SK-N-SH (cell line): ENCODE measurements around the gene UBC. TPM values are rescaled to one million over a fixed set of nuclear protein-coding genes. Genes with fewer than 3 reads are reported as not detected.

Experiments used
- CTCF ChIA-PET: fragments of 300-600, 350-600 bp; formaldehyde crosslinking; extraction: SDS; loops from one replicate; lab custom pipeline; 2021; lab: Yijun Ruan, JAX
- POLR2A ChIA-PET: fragments of 350-600 bp; sonication (Branson Sonifier 250); formaldehyde crosslinking; extraction: SDS; loops from one replicate; lab custom pipeline; 2020; ENCODE audit warnings: antibody characterized with exemption, inconsistent platforms; lab: Yijun Ruan, JAX
- DNase-seq: peaks from one replicate; pipeline ENCODE4 v3.0.0; 2012
- H2AFZ ChIP-seq: fragments of 200-600 bp; sonication (generic); 2 replicates; pipeline ENCODE4 v1.8.1; 2016; ENCODE audit warnings: antibody characterized with exemption, mild to moderate bottlenecking, low read depth
- H3F3A ChIP-seq: fragments of 200-600 bp; sonication (generic); replicated peaks from 2 replicates; pipeline ENCODE3; 2016; ENCODE audit warnings: antibody characterized with exemption, mild to moderate bottlenecking; ENCODE audit not compliant: insufficient read depth
- H3K27ac ChIP-seq, 2 experiments: fragments of 200-500 bp in 1 of 2; fragments of 200-600 bp in 1 of 2; sonication (Bioruptor generic) in 1 of 2; sonication (generic), shearing (Covaris generic) in 1 of 2; 2 replicates each; pipeline versions ENCODE4 v1.5.1 to v1.6.1; 2014 to 2016; ENCODE audit warnings: low read depth in 2 of 2, inconsistent platforms in 1 of 2, low read length in 1 of 2, mild to moderate bottlenecking in 1 of 2, mixed read lengths in 1 of 2
- H3K27me3 ChIP-seq: fragments of 200-600 bp; sonication (generic), shearing (Covaris generic); 2 replicates; pipeline ENCODE4 v1.6.1; 2016; ENCODE audit warnings: mixed run types; ENCODE audit not compliant: insufficient read depth
- H3K36me3 ChIP-seq, 2 experiments: fragments of 200-500 bp in 1 of 2; fragments of 200-600 bp in 1 of 2; sonication (Bioruptor generic) in 1 of 2; sonication (generic) in 1 of 2; replicated peaks in 1 of 2; 2 replicates each; pipeline versions ENCODE3 to v1.5.1; 2014 to 2016; ENCODE audit warnings: low read length in 1 of 2, mild to moderate bottlenecking in 1 of 2; ENCODE audit not compliant: insufficient read depth in 2 of 2, control insufficient read depth in 1 of 2
- H3K4me1 ChIP-seq, 2 experiments: fragments of 200-500 bp in 1 of 2; fragments of 200-600 bp in 1 of 2; sonication (Bioruptor generic) in 1 of 2; sonication (generic), shearing (Covaris generic) in 1 of 2; 2 replicates each; pipeline versions ENCODE4 v1.5.1 to v1.6.1; 2014 to 2016; ENCODE audit warnings: low read depth in 1 of 2, low read length in 1 of 2, mixed run types in 1 of 2; ENCODE audit not compliant: insufficient read depth in 2 of 2, control insufficient read depth in 1 of 2
- H3K4me2 ChIP-seq: fragments of 200-600 bp; sonication (generic), shearing (Covaris generic); 2 replicates; pipeline ENCODE4 v1.6.1; 2017; ENCODE audit warnings: mixed run types
- H3K4me3 ChIP-seq, 2 experiments: fragments of 200-500 bp in 1 of 2; fragments of 200-600 bp in 1 of 2; sonication (Bioruptor generic) in 1 of 2; sonication (generic), shearing (Covaris generic) in 1 of 2; 2 replicates each; pipeline versions ENCODE4 v1.5.1 to v1.8.1; 2014 to 2016; ENCODE audit warnings: low read depth in 2 of 2, inconsistent platforms in 1 of 2, low read length in 1 of 2, mild to moderate bottlenecking in 1 of 2, mixed read lengths in 1 of 2, moderate library complexity in 1 of 2
- H3K79me2 ChIP-seq: fragments of 200-600 bp; sonication (generic); 2 replicates; pipeline ENCODE4 v1.8.1; 2017; ENCODE audit warnings: mild to moderate bottlenecking; ENCODE audit not compliant: insufficient read depth
- H3K9ac ChIP-seq: fragments of 200-600 bp; sonication (generic); 2 replicates; pipeline ENCODE4 v1.6.1; 2017; ENCODE audit warnings: mixed run types
- H3K9me2 ChIP-seq: fragments of 200-600 bp; sonication (generic); 2 replicates; pipeline ENCODE4 v1.6.1; 2017; ENCODE audit warnings: mixed run types
- H3K9me3 ChIP-seq: fragments of 200-600 bp; sonication (generic); 2 replicates; pipeline ENCODE4 v1.6.1; 2017; ENCODE audit warnings: mixed run types, mild to moderate bottlenecking, moderate library complexity
- H4K20me1 ChIP-seq: fragments of 200-600 bp; sonication (generic); 2 replicates; pipeline ENCODE4 v1.6.1; 2017; ENCODE audit warnings: mild to moderate bottlenecking, mixed run types; ENCODE audit not compliant: insufficient read depth
- CHD2 ChIP-seq: fragments of 150-350 bp; IDR thresholded peaks from 2 replicates; pipeline ENCODE4 v1.6.1; 2018; ENCODE audit warnings: low read length; ENCODE audit not compliant: partially characterized antibody
- EP300 ChIP-seq, 2 experiments: IDR thresholded peaks; 2 replicates each; pipeline versions ENCODE4 v1.4.0 to v1.6.1; 2012; ENCODE audit warnings: borderline replicate concordance in 1 of 2, low read depth in 1 of 2, low read length in 1 of 2
- EZH2phosphoT487 ChIP-seq: fragments of 200-600 bp; sonication (generic); IDR thresholded peaks from 2 replicates; pipeline ENCODE4 v1.6.1; 2017; ENCODE audit warnings: low read depth, mixed run types, mild to moderate bottlenecking, antibody characterized with exemption, moderate library complexity, borderline replicate concordance
- FOSL2 ChIP-seq: IDR thresholded peaks from 2 replicates; pipeline ENCODE4 v1.4.0; 2012; ENCODE audit warnings: low read depth, mild to moderate bottlenecking, moderate library complexity, borderline replicate concordance
- GABPA ChIP-seq: IDR thresholded peaks from 2 replicates; pipeline ENCODE4 v1.4.0; 2012; ENCODE audit warnings: low read depth, mild to moderate bottlenecking
- MAX ChIP-seq: IDR thresholded peaks from 2 replicates; pipeline ENCODE4 v1.4.0; 2012; ENCODE audit warnings: low read depth
- MEF2A ChIP-seq: IDR thresholded peaks from 2 replicates; pipeline ENCODE4 v1.4.0; 2012; ENCODE audit warnings: low read depth, borderline replicate concordance
- NFIC ChIP-seq: IDR thresholded peaks from 2 replicates; pipeline ENCODE4 v1.4.0; 2012; ENCODE audit warnings: borderline replicate concordance
- NRF1 ChIP-seq: IDR thresholded peaks from 2 replicates; pipeline ENCODE4 v1.6.1; 2012; ENCODE audit warnings: low read depth, mild to moderate bottlenecking, low read length
- POLR2AphosphoS5 ChIP-seq: IDR thresholded peaks from 2 replicates; pipeline ENCODE4 v1.6.1; 2012; ENCODE audit warnings: low read depth, low read length
- RCOR1 ChIP-seq: fragments of 150-350 bp; IDR thresholded peaks from 2 replicates; pipeline ENCODE4 v1.6.1; 2017; ENCODE audit warnings: antibody characterized with exemption, low read length
- REST ChIP-seq: IDR thresholded peaks from 2 replicates; pipeline ENCODE4 v1.6.1; 2012; ENCODE audit warnings: mild to moderate bottlenecking, low read depth, low read length, moderate library complexity
- RFX5 ChIP-seq: IDR thresholded peaks from 2 replicates; pipeline ENCODE4 v1.6.1; 2012; ENCODE audit warnings: mild to moderate bottlenecking, improper control_type of control experiment, low read length
- USF1 ChIP-seq: IDR thresholded peaks from 2 replicates; pipeline ENCODE4 v1.4.0; 2012; ENCODE audit warnings: low read depth, borderline replicate concordance
- USF2 ChIP-seq: fragments of 150-350 bp; IDR thresholded peaks from 2 replicates; pipeline ENCODE4 v1.6.1; 2017; ENCODE audit warnings: antibody characterized with exemption, low read length, low read depth, borderline replicate concordance
- WGBS: methylation state at CpG from one replicate; pipeline ENCODE4 v1.1.6; 2017; ENCODE audit warnings: low lambda C conversion rate; 5-methylcytosine and 5-hydroxymethylcytosine counted together
- polyA plus RNA-seq, 3 experiments: library from polyadenylated mRNA; depleted of rRNA; stranded (reverse); fragments of >200 nt; gene quantifications; 2 replicates each; pipeline ENCODE4 v1.2.3, GENCODE V29; 2012

UBC gene
- polyA plus RNA-seq, 1 of the 3 experiments (the other 2 are of a cell fraction): 1,327 TPM

- Histone ChIP-seq H3K4me1 (no peaks in the 10 kb centered on the region), H3K79me2 (no peaks in the 10 kb centered on the region), H3K9ac (no peak overlapping the region), H3K27ac (no peak overlapping the region), H2AFZ (no peak overlapping the region), H4K20me1 (no peaks in the 10 kb centered on the region), H3K4me3 (no peak overlapping the region), H3K4me2 (no peak overlapping the region), H3K36me3 (peaks cover 10 to 37% of the 10 kb centered on the region in 2 experiments), H3K27me3 (no peaks in the 10 kb centered on the region), H3F3A (no peaks in the 10 kb centered on the region), H3K9me3 (no peaks in the 10 kb centered on the region), H3K9me2 (no peaks in the 10 kb centered on the region)
- CTCF ChIA-PET: no interaction called here
- 99% methylated on average over 10 of the region's 16 CpGs for WGBS
- POLR2A ChIA-PET: no interaction called here
- peak; percentile 15 for DNase-seq
- TF ChIP-seq USF2 (no peak), NRF1 (no peak), REST (no peak), EZH2phosphoT487 (no peak), USF1 (no peak), CHD2 (no peak), MAX (no peak), POLR2AphosphoS5 (no peak), RCOR1 (no peak), EP300 (IDR thresholded peaks at IDR 0.05; ENCODE audit: borderline replicate concordance in 1 of 2, low read depth in 1 of 2, low read length in 1 of 2) (no peak)
Measured at GRCh38 chr12:124956571-124956970, 42.1 kb upstream of the UBC start.

GRCh38 chr12:124954771-124955170 is 40.3 kb upstream of the UBC start:
- ChIA-PET CTCF (interaction anchor here (1.1 to 5.2 kb wide), 2 partner anchors 15 to 48 kb away, joined by 3 to 31 read pairs; no protein-coding TSS in a partner anchor), POLR2A (no interaction called here)
- H3K4me2 ChIP-seq: no peak overlapping the region
- no peak overlapping the region for H3K27ac ChIP-seq
- H3K9me3 ChIP-seq: no peaks in the 10 kb centered on the region
- H3F3A ChIP-seq: no peaks in the 10 kb centered on the region
- no peaks in the 10 kb centered on the region for H4K20me1 ChIP-seq
- no peaks in the 10 kb centered on the region for H3K27me3 ChIP-seq
- H3K36me3 ChIP-seq: peaks cover 16 to 40% of the 10 kb centered on the region in 2 experiments
- WGBS: 94% methylated on average over 4 of the region's 4 CpGs
- peak; percentile 7 for DNase-seq
- no peaks in the 10 kb centered on the region for H3K79me2 ChIP-seq
- H3K9me2 ChIP-seq: no peaks in the 10 kb centered on the region
- no peak overlapping the region for H3K9ac ChIP-seq
- H3K4me1 ChIP-seq: no peaks in the 10 kb centered on the region
- H2AFZ ChIP-seq: no peak overlapping the region
- H3K4me3 ChIP-seq: no peak overlapping the region
- TF ChIP-seq RFX5 (no peak), EP300 (IDR thresholded peaks at IDR 0.05; ENCODE audit: borderline replicate concordance in 1 of 2, low read depth in 1 of 2, low read length in 1 of 2) (no peak), GABPA (no peak), NFIC (no peak), REST (no peak), MAX (no peak), MEF2A (no peak), FOSL2 (no peak)
